Activated CD4-positive, alpha-beta memory T cell treated with anti-CD3 and anti-CD28 coated beads, Interleukin-2, amount 10 ng/mL, durations not matched to agents 7 days and 5 days (primary cell): ENCODE measurements around the gene MINDY1. TPM values are rescaled to one million over a fixed set of nuclear protein-coding genes. Genes with fewer than 3 reads are reported as not detected.
A peak's percentile ranks its signal among the peaks of the same experiment; 100 is the strongest.

ENCODE experiments used
- CTCF ChIA-PET: fragments of 350-600 bp; sonication (Branson Sonifier 250); formaldehyde crosslinking; loops from one replicate; lab custom pipeline; 2021; ENCODE audit warnings: antibody characterized with exemption, inconsistent platforms; lab: Charles Lee
- POLR2A ChIA-PET: fragments of 350-600 bp; sonication (Branson Sonifier 250); formaldehyde crosslinking; loops from one replicate; lab custom pipeline; 2021; ENCODE audit warnings: antibody characterized with exemption; lab: Charles Lee
- DNase-seq: peaks from one replicate; pipeline ENCODE4 v3.0.0-alpha.2; 2020
- H3K27ac Mint-ChIP-seq: one replicate; pipeline ENCODE4 v1.8.0; 2021; ENCODE audit warnings: mild to moderate bottlenecking, mixed read lengths
- H3K27me3 Mint-ChIP-seq: one replicate; pipeline ENCODE4 v1.8.0; 2021; ENCODE audit warnings: mixed read lengths
- H3K36me3 Mint-ChIP-seq: one replicate; pipeline ENCODE4 v1.8.0; 2021; ENCODE audit warnings: low read depth, mixed read lengths
- H3K4me1 Mint-ChIP-seq: one replicate; pipeline ENCODE4 v1.8.0; 2021; ENCODE audit warnings: mixed read lengths
- H3K4me3 Mint-ChIP-seq: one replicate; pipeline ENCODE4 v1.8.0; 2021; ENCODE audit warnings: mild to moderate bottlenecking, mixed read lengths
- H3K9me3 Mint-ChIP-seq: one replicate; pipeline ENCODE4 v1.8.0; 2021; ENCODE audit warnings: mixed read lengths
- total RNA-seq, 2 experiments: library from RNA; stranded (reverse); gene quantifications; one replicate each; pipeline ENCODE4 v1.2.3, GENCODE V29; 2021

MINDY1 gene
- total RNA-seq, 2 experiments from 2014 or later = 19.9 to 20.5 TPM

- no peaks in the 10 kb centered on the region for H3K9me3 Mint-ChIP-seq
- H3K27me3 Mint-ChIP-seq = no peaks in the 10 kb centered on the region
- H3K36me3 Mint-ChIP-seq = peaks cover 34% of the 10 kb centered on the region
- no peak overlapping the region for H3K4me3 Mint-ChIP-seq
- POLR2A ChIA-PET = interaction anchor here (1.1 to 1.8 kb wide), 3 partner anchors 22 to 41 kb away, joined by 3 to 4 read pairs (median 3); partner anchors contain the start of gene CERS2
- peaks cover 34% of the 10 kb centered on the region for H3K4me1 Mint-ChIP-seq
- DNase-seq = no peak
- H3K27ac Mint-ChIP-seq = no peak overlapping the region
- CTCF ChIA-PET = interaction anchor here (0.6 to 7.7 kb wide), 3 partner anchors 18 to 156 kb away, joined by 3 to 94 read pairs (median 5); partner anchors contain the start of gene ANXA9
Observed at GRCh38 chr1:150999926-151000325, 6.8 kb downstream of the MINDY1 start.

- H3K36me3 Mint-ChIP-seq = peaks cover 34% of the 10 kb centered on the region
- ChIA-PET CTCF (interaction anchor here (0.7 to 7.7 kb wide), 2 partner anchors 18 to 25 kb away, joined by 3 to 94 read pairs; partner anchors contain the start of gene ANXA9), POLR2A (interaction anchor here (1.1 to 1.8 kb wide), 3 partner anchors 21 to 40 kb away, joined by 3 to 4 read pairs (median 3); partner anchors contain the start of gene CERS2)
- no peak overlapping the region for H3K4me3 Mint-ChIP-seq
- peaks cover 28% of the 10 kb centered on the region for H3K4me1 Mint-ChIP-seq
- no peaks in the 10 kb centered on the region for H3K9me3 Mint-ChIP-seq
- no peaks in the 10 kb centered on the region for H3K27me3 Mint-ChIP-seq
- no peak for DNase-seq
- no peak overlapping the region for H3K27ac Mint-ChIP-seq
Observed at GRCh38 chr1:150999051-150999674, 7.5 kb downstream of the MINDY1 start.

- H3K27me3 Mint-ChIP-seq = no peaks in the 10 kb centered on the region
Observed at GRCh38 chr1:150997949-150998348, 8.8 kb downstream of the MINDY1 start.

GRCh38 chr1:150997126-150997872 lies 9.4 kb downstream of the MINDY1 start:
- H3K9me3 Mint-ChIP-seq = no peaks in the 10 kb centered on the region
- peaks cover 30% of the 10 kb centered on the region for H3K36me3 Mint-ChIP-seq
- H3K4me1 Mint-ChIP-seq = peaks cover 10% of the 10 kb centered on the region
- H3K4me3 Mint-ChIP-seq = no peak overlapping the region
- ChIA-PET POLR2A (interaction anchor here (1.8 to 2.5 kb wide), 2 partner anchors 9 to 52 kb away, joined by 6 to 14 read pairs; partner anchors contain the start of gene MINDY1), CTCF (interaction anchor here (0.6 to 7.7 kb wide), 6 partner anchors 8 to 742 kb away, joined by 3 to 94 read pairs (median 4); partner anchors contain the start of genes ANXA9 and MINDY1)
- no peaks in the 10 kb centered on the region for H3K27me3 Mint-ChIP-seq
- no peak overlapping the region for H3K27ac Mint-ChIP-seq
- DNase-seq = no peak

More at GRCh38 chr1:150997949-150998348, 8.8 kb downstream of the MINDY1 start:
- Mint-ChIP-seq H3K4me3 (no peak overlapping the region), H3K27ac (no peak overlapping the region), H3K9me3 (no peaks in the 10 kb centered on the region), H3K36me3 (peaks cover 34% of the 10 kb centered on the region), H3K4me1 (peaks cover 16% of the 10 kb centered on the region)
- ChIA-PET POLR2A (interaction anchor here (2.5 kb wide), 1 partner anchor 9 kb away, joined by 14 read pairs; the partner anchor contains the start of gene MINDY1), CTCF (interaction anchor here (0.6 to 7.7 kb wide), 3 partner anchors 8 to 742 kb away, joined by 3 to 94 read pairs (median 56); partner anchors contain the start of genes ANXA9 and MINDY1)
- DNase-seq = no peak

- Mint-ChIP-seq H3K27ac (no peak overlapping the region), H3K27me3 (no peaks in the 10 kb centered on the region), H3K9me3 (no peaks in the 10 kb centered on the region), H3K36me3 (peaks cover 19% of the 10 kb centered on the region), H3K4me3 (no peak overlapping the region), H3K4me1 (peaks cover 4% of the 10 kb centered on the region)
- DNase-seq = peak; percentile 37
- ChIA-PET POLR2A (interaction anchor here (1.4 to 2.5 kb wide), 4 partner anchors 11 to 53 kb away, joined by 3 to 14 read pairs (median 6); partner anchors contain the start of genes CERS2 and MINDY1), CTCF (interaction anchor here (0.5 to 7.7 kb wide), 20 partner anchors 8 to 740 kb away, joined by 3 to 94 read pairs (median 4); partner anchors contain the start of genes ANXA9, CERS2, CTSS and MINDY1)
Observed at GRCh38 chr1:150995896-150996295, 10.8 kb downstream of the MINDY1 start.

- Mint-ChIP-seq H3K4me3 (no peak overlapping the region), H3K9me3 (no peaks in the 10 kb centered on the region), H3K27ac (no peak overlapping the region), H3K36me3 (peaks cover 15% of the 10 kb centered on the region), H3K4me1 (peaks cover 4% of the 10 kb centered on the region), H3K27me3 (no peaks in the 10 kb centered on the region)
- POLR2A ChIA-PET = interaction anchor here (0.7 to 1.8 kb wide), 4 partner anchors 10 to 21 kb away, joined by 3 to 7 read pairs (median 4); partner anchors contain the start of gene CERS2
- CTCF ChIA-PET = interaction anchor here (0.6 to 7.7 kb wide), 16 partner anchors 7 to 740 kb away, joined by 3 to 94 read pairs (median 4); partner anchors contain the start of genes ANXA9, CERS2, CTSS and MINDY1
- no peak for DNase-seq
Observed at GRCh38 chr1:150995460-150995859, 11.2 kb downstream of the MINDY1 start.

- no peak for DNase-seq
- Mint-ChIP-seq H3K36me3 (peaks cover 10% of the 10 kb centered on the region), H3K27me3 (no peaks in the 10 kb centered on the region), H3K27ac (no peak overlapping the region), H3K9me3 (no peaks in the 10 kb centered on the region), H3K4me3 (no peak overlapping the region), H3K4me1 (peaks cover 4% of the 10 kb centered on the region)
- ChIA-PET CTCF (interaction anchor here (1.1 to 7.7 kb wide), 5 partner anchors 12 to 529 kb away, joined by 3 to 94 read pairs (median 5); partner anchors contain the start of genes ANXA9 and MINDY1), POLR2A (interaction anchor here (1.8 kb wide), 1 partner anchor 12 kb away, joined by 6 read pairs; no protein-coding TSS in a partner anchor)
Observed at GRCh38 chr1:150994248-150994647, 12.5 kb downstream of the MINDY1 start.

GRCh38 chr1:150992626-150993025 lies 14.1 kb downstream of the MINDY1 start:
- ChIA-PET CTCF (interaction anchor here (7.7 kb wide), 1 partner anchor 11 kb away, joined by 94 read pairs; the partner anchor contains the start of gene ANXA9), POLR2A (no interaction called here)
- H3K4me1 Mint-ChIP-seq = peaks cover 8% of the 10 kb centered on the region
- H3K9me3 Mint-ChIP-seq = no peaks in the 10 kb centered on the region
- H3K27me3 Mint-ChIP-seq = no peaks in the 10 kb centered on the region
- peaks cover 6% of the 10 kb centered on the region for H3K36me3 Mint-ChIP-seq
- no peak overlapping the region for H3K4me3 Mint-ChIP-seq
- DNase-seq = no peak
- no peak overlapping the region for H3K27ac Mint-ChIP-seq

- ChIA-PET CTCF (interaction anchor here (1.0 kb wide), 1 partner anchor 8 kb away, joined by 5 read pairs; no protein-coding TSS in a partner anchor), POLR2A (interaction anchor here (1.5 kb wide), 1 partner anchor 13 kb away, joined by 4 read pairs; no protein-coding TSS in a partner anchor)
- Mint-ChIP-seq H3K9me3 (no peaks in the 10 kb centered on the region), H3K4me1 (peaks cover 3% of the 10 kb centered on the region), H3K4me3 (no peak overlapping the region), H3K27ac (no peak overlapping the region), H3K36me3 (no peaks in the 10 kb centered on the region), H3K27me3 (no peaks in the 10 kb centered on the region)
- DNase-seq = no peak
Observed at GRCh38 chr1:150987924-150988323, 18.8 kb downstream of the MINDY1 start.

GRCh38 chr1:150985179-150985825 lies 21.4 kb downstream of the MINDY1 start:
- Mint-ChIP-seq H3K27me3 (no peaks in the 10 kb centered on the region), H3K27ac (no peak overlapping the region), H3K9me3 (no peaks in the 10 kb centered on the region), H3K4me3 (no peak overlapping the region), H3K4me1 (peaks cover 3% of the 10 kb centered on the region), H3K36me3 (no peaks in the 10 kb centered on the region)
- no peak for DNase-seq
- ChIA-PET POLR2A (interaction anchor here (0.6 to 1.5 kb wide), 3 partner anchors 11 to 728 kb away, joined by 3 read pairs; partner anchors contain the start of gene CA14), CTCF (interaction anchor here (1.0 to 12.2 kb wide), 3 partner anchors 11 to 63 kb away, joined by 3 to 94 read pairs (median 4); partner anchors contain the start of genes C1orf56 and MINDY1)

GRCh38 chr1:150981805-150982712 lies 24.6 kb downstream of the MINDY1 start, which contains the start of gene ANXA9:
TSS of gene ANXA9 (plus strand) at chr1:150982292. CDS start at chr1:150983106, 814 bp downstream.
- no peaks in the 10 kb centered on the region for H3K27me3 Mint-ChIP-seq
- peaks cover 22% of the 10 kb centered on the region for H3K4me1 Mint-ChIP-seq
- H3K27ac Mint-ChIP-seq = no peak within 1 kb of the TSS
- CTCF ChIA-PET = interaction anchor here (0.6 to 12.2 kb wide), 5 partner anchors 8 to 226 kb away, joined by 3 to 94 read pairs (median 3); partner anchors contain the start of genes CDC42SE1 and MINDY1
- no peak within 1 kb of the TSS for H3K4me3 Mint-ChIP-seq
- no peak for DNase-seq
- POLR2A ChIA-PET = interaction anchor here (1.5 to 1.6 kb wide), 3 partner anchors 9 to 353 kb away, joined by 3 to 4 read pairs (median 3); partner anchors contain the start of gene ENSA
- H3K36me3 Mint-ChIP-seq = no peaks in the 10 kb centered on the region
- no peaks in the 10 kb centered on the region for H3K9me3 Mint-ChIP-seq
